Femur (tissue), 1 donor: ENCODE results near the gene OR51B6.
A peak's percentile ranks its signal among the peaks of the same experiment; 100 is the strongest.

Source experiments
- DNase-seq: peaks from one replicate; pipeline ENCODE4 v3.0.0-alpha.2; 2017

The OR51B6 gene

DNA sequence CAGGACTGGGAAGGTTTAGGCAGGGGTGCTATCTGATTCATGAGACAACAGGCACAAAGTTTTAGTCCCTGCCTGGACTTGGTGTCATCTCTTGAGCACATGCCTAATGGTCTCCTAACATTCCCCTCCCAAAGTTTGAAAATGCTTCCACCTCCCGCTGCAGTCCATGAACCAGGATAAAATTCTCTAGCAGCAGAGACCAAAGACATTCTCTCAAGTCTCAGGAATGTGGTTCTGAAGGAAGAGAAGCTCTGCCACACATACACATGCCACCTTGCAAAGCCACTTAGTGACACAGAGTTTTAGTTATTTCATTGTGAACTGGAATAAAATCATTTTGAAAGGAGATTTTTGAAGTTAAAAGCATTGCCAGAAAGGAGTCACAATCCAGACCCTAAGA lies 15.5 kb downstream of the OR51B6 start:
- DNase-seq = no peak

DNA sequence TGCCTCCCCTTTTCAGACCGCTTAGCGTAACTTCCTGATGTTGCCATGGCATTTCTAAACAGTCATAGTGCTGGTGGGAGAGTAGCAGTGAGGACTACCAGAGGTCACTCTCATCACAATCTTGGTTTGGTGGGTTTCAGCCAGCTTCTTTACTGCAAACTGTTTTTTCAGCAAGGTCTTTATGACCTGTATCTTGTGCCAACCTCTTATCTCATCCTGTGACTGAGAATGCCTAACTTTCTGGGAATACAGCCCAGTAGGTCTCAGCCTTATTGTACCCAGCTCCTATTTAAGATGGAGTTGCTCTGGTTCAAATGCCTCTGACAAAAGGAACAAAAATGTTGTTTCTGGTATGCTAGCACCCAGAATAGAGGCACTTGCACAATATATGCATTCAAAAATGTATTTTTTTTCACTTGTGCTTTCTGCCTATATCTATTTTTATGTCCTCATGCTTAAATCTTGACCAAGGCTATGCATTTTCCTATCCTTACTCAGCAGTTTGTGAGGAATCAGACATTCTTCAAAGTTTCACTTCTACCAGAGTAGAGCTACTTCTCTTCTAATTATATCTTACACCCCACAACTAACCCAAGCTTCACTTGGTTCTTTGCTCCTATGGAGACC lies 16.3 kb downstream of the OR51B6 start:
- DNase-seq = no peak

DNA sequence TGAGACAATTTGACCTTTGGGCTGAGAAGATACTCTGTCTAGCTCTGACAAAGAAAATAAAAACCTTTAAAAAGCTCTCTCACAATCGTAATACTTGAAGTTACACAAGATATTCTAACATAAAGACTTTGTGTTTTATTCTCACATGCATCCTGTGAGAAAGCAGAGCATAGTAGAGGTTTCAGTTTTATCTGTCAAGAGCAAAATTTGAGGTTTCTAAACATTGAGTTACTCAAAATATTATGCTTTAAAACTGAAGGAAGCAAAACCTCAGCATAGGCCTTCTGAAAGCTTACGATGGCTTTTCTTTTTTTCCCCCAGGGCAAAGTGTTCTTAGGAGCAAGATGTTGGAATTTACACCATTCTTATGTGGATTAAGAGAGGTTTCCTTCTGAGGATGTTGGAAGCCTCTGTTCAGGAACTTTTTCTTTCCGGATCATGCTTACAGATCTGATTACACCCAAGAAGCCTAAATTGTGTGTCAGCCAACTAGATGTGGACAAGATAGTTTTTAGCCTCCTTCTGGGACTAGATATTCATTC lies 17.3 kb downstream of the OR51B6 start:
- no peak for DNase-seq

DNA sequence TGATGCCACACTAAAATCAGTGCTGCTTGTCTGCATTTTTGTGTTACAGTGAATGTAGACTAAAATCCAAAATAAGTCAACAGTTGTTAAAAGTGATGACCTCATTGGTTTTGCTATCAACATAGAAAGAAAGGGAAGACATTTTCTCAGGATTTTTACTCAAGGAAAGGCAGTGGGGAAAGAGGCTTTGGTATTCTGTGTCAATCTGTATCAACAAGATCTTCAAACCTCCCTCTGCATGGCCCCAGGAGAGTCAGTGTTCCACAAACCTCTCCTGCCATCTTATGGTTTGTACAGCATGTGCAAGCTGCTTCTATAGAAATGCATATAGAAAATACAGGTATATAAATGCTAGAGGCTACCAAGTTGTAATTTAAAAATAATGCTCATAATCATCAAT lies 18.5 kb downstream of the OR51B6 start:
- no peak for DNase-seq

DNA sequence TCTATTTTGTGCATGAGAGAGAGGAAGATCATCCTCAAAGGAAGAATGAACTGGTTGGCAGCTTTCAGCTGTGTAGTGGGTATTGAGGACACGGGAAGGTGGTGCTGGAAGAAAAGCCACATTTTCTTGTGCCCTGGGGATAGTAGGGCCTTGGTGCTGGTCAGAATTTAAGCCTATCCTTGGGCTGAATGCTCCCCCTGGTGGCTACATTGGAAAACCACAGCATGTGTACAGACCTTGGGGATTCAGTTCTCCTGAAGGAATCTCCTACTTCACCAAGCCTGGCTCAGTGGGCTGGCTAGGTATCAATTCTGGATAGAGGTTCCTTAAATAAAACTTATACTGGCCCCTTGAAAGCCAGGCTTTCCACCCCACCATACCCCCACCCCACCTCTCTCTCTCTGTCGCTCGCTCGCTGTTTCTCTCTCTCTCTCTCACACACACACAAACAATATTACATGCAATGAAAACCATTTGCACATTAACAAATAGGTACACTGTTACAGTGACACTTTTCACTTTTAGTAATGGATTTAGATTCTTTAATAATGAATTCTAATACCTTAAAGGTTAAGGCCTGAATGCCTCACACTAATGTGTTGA lies 29.5 kb downstream of the OR51B6 start:
- peak; percentile 21 for DNase-seq

DNA sequence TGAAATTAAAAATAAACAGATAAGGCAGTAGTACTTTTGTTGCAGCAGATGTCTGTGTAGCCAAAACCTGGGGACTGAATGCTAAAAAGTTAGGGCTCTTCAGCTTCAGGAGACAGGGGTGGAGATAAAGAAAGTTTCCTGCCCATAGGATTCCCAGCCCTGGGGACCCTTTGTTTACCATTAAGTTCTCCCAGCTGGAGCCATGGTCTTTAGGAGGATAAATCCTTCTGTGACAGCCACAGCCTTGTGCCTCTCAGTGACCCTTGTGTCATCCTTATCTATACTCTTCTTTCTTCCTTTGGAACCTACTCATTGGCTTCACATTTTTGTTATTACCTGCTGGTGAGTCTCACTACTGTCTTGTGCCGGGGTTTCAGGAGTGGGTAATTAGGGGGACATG lies 32.3 kb downstream of the OR51B6 start, which contains the start of gene OR51M1:
Gene OR51M1, plus strand, starts transcription at position 237 of the 400 bp plus-strand sequence. CDS start 5,587 bp downstream, outside the sequence.
- no peak for DNase-seq

DNA sequence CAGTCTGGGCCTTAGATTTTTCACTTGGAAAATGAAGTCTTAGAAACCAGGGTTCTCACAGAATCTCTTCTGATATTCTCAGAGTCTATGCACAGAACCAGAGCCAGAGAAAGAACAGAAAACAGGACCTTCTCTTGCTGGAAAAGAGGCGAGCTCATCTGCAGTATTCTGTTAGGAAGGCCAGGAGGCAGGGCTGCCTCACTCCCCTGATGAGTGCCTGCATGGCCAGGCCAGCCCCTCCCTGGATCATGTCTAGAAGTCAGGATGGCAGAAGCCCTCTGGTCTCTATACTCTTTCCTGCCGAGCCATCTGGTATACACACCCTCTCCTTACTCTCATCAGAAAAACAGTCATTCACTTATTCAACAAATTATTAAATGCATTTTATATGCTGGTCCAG lies 33.0 kb downstream of the OR51B6 start:
- DNase-seq = no peak

DNA sequence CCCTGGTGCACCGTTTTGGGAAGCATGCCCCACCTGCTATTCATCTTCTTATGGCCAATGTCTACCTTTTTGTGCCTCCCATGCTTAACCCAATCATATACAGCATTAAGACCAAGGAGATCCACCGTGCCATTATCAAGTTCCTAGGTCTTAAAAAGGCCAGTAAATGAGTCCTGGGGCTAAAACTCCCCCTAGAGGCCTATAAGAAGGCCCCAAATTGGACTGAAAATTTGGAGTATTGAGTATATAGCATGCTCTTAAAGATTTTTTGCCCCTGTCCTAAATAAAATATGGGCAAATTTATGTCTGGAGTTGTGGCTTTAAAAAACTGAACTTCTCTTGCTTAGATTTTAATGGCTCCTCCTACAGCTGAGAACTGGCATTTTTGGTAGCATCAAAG lies 38.9 kb downstream of the OR51B6 start:
- no peak for DNase-seq

DNA sequence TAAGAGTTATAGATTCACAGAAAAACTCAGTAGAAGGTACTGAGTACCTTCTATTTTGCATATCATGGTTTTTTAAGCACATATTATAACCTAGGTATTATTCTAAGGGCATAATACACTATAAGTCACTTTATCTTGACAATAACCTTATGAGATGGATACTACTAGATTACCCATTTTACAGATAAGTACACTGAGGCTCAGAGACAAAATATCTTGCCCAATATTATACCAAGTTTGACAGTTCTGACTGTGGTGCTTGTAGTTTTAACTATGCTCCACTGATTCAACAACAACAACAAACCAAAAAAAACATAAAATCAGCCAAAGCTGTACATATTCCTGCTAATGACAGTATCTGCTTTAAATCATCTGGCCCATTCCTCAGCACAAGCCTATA lies 42.8 kb downstream of the OR51B6 start:
- DNase-seq = no peak

DNA sequence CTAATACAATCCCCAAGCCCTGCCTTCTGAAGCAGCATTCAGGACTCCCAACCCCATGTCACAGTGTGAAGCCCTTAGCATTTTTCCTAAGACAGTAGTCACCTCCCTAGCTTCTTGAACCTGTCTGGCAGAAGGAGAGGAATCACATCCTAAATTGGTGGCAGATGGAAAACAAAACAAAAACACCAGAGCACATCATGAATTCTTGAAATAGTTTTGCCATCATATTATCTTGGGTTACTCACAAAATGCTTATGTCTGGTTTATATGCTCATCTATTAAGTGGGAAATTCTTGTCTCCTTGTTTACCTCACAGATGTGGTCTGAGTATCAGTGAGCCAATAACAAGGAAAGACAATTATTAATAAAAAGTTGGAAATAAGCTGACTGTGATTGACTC lies 47.6 kb downstream of the OR51B6 start:
- DNase-seq = no peak
